Stimulated activated CD4-positive, alpha-beta T cell treated with anti-CD3 and anti-CD28 coated beads, TNF-alpha, amount 100 ng/mL, for 4 hours (primary cell): ENCODE data around the gene ZBTB5.
"Not testable (repeated sequence)": the region's sequence is repeated elsewhere in the genome, so short reads cannot be mapped to it uniquely, and the experiment has no call there.

ENCODE experiments used
- DNase-seq, 3 experiments: peaks; one replicate each; pipeline ENCODE4 v3.0.0-alpha.2; 2020; ENCODE audit warnings: low read depth in 3 of 3

The ZBTB5 gene

DNA sequence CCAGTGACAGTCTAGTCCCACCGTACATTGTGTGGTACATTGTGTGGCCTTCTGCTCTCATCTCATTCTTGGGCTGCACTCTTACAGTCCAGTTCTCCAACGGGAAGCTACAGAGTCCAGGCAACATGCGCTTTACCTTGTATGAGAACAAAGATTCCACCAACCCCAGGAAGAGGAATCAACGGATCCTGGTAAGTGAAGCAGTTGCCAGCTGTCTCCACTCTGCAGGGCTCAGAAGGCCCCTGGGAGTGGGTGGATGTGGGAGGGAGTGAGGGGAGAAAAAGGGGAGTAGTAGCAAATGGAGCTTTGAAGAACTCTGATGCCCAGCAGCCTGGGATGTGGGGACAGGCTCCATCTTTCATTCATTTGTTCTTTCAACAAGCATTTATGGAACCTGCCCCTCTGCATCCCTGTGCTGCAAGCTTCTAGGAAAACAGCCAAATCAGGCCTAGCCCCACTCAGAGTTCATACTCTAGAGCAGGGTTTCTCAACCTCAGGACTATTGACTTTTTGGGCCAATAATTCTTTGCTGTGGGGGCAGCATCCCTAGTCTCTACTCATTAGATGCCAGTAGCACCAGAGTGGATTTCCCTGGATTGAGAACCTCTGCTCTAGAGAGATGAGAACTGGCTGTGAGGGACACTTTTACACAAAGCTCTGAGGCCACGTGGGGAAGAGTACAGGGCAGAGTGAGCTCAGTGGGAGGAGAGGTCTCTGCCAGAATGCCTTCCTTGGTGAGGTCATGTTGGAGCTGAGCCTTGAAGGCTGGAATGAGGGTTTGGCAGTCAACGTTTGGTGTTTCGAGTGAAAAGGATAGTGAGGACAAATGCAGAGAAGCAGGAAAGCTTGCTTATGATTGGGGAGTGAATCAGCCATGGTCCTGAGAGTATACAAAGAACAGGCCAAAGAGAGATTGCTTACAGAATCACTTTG, 21.6 kb upstream of the ZBTB5 start:
- DNase-seq = no peak

DNA sequence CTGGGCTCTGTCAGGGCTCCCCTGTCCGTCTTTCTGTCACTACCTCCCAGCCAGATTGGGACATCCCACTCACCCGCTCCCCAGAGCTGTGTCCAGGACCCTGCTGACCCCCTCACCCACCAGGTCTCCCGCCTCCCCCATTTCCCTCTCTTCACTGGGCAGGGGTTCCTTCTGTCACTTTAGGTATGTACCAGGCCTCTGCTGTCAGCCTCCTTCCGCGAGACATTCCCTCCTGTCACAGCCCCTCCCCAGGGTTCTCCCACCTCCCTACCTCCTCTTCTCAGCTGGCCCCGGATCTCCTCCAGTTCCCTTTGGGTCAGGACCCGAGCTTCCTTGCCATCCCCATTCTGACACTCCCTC, 21.0 kb upstream of the ZBTB5 start:
- no peak for DNase-seq

DNA sequence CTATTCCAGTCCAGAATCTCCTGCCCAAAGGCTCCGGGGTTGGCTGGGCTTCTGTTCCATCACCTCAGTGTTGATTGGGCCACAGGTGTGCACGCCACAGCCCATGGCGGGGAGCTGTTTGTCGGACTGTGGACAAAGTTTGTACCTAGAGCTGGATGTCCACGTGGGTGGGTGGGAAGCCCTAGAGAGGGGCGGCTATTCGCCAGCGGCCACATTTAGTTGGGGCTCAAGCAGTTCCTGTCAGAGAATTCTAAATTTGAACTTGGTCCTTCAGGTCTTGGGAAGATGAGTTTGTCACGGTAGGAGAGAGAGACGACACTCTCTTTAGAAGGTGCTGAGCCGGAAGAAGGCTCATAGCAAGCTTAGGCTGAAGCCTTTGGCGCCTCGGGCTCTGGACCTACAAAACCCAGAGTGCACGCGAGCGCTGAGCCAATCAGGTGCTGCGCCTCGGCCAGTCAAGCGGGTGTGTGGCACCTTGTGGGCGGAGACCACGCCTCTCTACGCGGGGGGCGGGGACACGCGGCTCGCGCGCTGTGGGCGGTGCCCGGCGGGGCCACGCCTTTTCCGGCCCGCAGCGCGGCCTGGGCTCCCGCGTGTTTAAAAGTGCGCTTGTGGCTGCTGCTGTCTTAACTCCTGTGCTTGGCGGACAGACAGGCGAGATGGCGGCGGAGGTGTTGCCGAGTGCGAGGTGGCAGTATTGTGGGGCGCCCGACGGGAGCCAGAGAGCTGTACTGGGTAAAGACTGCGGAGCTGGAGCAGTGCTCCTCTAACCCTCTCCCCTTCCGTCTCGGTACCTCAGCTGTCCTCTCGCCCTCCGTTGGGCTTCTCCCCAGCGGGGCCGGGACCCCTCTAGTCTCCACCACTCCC, 20.4 kb upstream of the ZBTB5 start, which contains the start of gene POLR1E:
Gene POLR1E, plus strand, starts transcription at position 560 of the 867 bp plus-strand sequence. Its CDS starts 100 bp downstream, at position 660.
- peak; percentile 93 to 96 (median 94) for DNase-seq

DNA sequence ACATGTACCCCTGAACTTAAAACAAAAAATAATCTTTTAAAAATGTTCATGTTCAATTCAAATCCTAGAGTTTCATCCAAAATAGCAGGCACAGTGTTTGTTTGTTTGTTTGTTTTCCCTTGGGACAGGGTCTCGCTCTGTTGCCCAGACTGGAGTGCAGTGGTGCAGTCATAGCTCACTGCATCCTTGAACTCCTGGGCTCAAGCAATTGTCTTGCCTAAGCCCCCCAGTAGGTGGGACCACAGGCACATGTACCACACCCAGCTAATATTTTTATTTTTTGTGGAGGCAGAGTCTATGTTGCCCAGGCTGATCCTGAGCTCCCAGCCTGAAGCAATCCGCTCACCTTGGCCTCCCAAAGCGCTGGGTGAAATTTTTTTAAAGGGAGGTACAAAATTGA, 15.5 kb upstream of the ZBTB5 start:
- no peak for DNase-seq

DNA sequence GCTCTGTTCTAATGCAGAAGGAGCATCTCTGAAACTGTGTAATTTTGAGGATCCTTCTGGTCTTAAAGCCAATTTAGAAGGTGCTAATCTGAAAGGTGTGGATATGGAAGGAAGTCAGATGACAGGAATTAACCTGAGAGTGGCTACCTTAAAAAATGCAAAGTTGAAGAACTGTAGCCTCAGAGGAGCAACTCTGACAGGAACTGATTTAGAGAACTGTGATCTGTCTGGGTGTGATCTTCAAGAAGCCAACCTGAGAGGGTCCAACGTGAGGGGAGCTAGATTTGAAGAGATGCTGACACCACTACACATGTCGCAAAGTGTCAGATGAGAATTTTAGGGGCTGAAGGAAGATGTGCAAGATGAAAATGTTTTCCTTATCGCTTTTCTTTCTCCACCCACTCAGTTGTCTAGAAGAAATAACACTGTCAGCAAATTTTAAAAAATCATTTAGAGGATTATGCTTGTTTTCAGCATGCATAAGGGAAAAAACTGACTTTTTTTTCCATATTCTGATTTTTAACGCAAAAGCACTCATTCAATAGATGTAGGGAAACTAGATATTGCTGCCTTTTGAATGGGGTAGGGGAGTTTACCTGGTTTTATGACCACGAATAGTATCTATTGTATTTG, 12.9 kb upstream of the ZBTB5 start:
- DNase-seq = not testable (repeated sequence)

DNA sequence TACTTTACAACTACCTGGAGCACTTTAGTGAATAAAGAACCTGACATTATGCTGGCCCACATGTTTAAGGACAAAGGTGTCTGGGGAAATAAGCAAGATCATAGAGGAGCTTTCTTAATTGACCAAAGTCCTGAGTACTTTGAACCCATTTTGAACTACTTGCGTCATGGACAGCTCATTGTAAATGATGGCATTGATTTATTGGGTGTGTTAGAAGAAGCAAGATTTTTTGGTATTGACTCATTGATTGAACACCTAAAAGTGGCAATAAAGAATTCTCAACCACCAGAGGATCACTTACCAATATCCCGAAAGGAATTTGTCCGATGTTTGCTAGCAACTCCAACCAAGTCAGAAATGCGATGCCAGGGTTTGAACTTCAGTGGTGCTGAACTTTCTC, 12.2 kb upstream of the ZBTB5 start:
- not testable (repeated sequence) for DNase-seq

DNA sequence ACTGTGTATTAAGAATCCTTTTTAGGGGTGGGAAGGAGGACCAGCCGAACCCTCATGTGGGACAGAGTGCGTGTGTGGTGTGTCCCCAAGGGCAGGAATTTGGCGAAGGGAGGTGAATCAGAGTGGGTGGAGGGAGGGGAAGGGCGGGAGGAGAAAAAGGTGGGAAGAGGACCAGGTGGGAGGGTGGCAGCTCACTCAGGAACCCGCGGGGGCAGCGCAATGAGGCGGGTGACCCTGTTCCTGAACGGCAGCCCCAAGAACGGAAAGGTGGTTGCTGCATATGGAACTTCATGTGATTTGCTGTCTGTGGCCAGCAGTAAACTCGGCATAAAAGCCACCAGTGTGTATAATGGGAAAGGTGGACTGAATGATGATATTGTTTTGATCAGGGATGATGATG, 11.7 kb upstream of the ZBTB5 start:
- DNase-seq = no peak

DNA sequence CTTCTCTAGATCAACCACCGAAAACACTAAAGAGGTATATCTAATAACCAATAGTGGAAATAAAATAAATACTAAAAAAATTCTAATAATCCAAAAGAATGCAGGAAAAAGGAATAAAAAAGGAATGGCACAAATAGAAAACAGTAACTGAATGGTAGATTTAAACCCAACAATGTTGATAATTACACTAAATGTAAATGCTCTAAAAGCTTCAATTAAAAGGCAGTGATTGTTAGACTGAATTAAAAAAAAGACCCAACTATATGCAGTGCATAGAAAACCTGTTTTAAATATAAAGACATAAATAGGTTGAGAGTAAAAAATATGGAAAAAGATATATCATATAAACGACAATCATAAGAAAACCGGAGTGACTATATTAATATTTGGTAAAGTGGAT, 9.2 kb upstream of the ZBTB5 start:
- DNase-seq = no peak

DNA sequence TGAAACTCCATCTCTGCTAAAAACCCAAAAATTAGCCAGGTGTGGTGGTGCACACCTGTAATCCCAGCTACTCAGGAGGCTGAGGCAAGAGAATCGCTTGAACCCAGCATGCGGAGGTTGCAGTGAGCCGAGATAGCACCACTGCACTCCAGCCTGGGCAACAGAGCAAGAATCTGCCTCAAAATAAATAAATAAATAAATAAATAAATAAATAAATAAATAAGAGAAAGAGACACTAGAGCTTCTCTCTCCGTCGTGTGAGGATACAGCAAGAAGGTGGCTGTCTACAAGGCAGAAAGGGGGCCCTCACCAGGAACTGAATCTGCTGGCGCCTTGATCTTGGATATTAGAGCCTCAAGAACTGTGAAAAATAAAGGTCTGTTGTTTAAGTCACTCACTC, 8.7 kb upstream of the ZBTB5 start:
- DNase-seq = not testable (repeated sequence)

DNA sequence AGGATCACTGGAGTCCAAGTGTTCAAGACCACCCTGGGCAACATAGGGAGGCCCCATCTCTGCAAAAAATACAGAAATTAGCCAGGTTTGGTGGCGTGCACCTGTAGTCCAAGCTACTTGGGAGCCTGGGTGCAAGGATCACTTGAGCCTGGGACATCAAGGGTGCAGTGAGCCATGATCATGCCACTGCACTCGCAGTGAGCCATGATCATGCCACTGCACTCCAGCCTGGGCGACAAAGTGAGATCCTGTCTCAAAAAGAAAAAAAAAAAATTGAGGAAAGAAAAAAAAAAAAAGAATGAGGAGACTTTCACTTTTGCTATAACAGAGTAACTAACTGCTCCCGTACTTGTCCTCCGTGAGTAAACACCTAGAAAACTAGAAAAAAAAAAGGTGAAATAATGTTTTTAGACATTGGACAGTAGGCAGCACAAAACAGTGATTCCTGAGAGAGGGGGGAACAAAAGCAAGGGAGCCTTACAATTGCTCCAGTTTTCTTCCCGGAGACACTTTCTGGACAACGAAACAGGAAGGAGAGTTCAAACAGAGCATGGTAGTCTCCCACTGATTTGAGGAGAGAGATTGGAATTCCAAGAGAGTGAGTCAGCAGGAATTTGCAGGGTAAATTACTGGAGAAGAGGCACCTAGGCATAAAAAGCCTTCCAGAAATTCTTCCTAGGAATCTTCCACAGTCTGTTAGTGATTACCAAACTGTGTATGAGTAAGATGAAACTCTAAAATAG, 6.9 kb upstream of the ZBTB5 start:
- DNase-seq = no peak

DNA sequence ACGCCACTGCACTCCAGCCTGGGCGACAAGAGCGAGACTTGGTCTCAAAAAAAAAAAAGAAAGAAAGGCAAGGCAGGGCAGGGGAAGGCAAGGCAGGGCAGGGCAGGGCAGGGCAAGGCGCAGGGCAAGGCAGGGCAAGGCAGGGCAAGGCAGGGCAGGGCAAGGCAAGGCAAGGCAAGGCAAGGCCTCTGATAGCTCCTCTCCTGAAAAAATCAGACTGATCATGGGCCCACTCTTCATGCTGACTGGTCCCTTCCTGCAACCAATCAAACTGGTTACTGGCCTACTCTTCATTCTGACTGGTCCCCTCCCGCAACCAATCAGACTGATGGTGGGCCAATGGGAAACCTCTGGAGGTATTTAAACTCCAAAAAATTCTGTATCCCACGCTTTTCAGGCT, 3.4 kb upstream of the ZBTB5 start:
- no peak for DNase-seq

DNA sequence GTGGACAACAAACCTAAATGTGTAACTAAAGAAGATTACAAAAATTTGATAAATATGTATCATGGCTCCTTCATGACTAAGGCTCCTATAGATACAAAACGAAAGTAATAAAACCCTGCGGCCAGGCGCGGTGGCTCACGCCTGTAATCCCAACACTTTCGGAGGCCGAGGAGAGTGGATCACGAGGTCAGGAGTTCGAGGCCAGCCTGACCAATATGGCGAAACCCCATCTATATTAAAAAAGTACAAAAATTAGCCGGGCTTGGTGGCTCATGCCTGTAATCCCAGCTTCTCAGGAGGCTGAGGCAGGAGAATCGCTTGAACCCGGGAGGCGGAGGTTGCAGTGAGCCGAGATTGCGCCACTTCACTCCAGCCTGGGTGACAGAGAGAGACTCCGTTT, 2.3 kb upstream of the ZBTB5 start:
- DNase-seq = not testable (repeated sequence)

DNA sequence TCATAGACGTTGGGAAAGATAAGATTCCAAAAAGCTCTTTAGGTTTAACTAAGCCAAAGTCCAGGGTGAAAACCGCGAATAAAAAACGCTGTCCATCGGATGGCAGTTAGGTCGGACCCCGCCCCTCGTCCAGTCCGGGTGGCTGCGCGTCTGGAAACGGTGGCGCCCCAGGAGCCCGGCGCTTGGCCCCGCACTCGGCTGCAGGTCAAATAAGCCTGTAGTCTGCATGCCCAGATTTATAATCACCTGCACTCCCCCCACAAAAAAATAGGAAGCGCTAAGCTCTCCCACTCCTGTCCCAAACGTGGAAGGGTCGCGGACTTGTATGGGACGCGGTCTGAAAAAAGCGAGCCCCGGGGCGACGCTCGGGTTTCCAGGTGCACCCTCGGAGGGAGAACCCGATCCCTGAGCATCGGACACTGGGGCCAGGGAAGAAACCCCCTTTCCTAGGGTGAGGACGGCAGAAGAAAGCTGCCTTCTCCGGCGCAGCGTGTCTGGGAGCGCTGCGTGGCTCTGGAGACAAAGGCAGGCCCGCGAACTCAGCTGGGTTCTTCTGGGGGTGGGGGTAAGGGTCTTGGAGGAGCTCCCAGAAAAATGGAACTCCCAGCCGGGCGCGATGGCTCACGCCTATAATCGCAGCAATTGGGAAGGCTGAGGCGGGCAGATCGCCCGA, 923 bp upstream of the ZBTB5 start:
- DNase-seq = peak in 2 of 3 experiments; percentile 10 to 17

DNA sequence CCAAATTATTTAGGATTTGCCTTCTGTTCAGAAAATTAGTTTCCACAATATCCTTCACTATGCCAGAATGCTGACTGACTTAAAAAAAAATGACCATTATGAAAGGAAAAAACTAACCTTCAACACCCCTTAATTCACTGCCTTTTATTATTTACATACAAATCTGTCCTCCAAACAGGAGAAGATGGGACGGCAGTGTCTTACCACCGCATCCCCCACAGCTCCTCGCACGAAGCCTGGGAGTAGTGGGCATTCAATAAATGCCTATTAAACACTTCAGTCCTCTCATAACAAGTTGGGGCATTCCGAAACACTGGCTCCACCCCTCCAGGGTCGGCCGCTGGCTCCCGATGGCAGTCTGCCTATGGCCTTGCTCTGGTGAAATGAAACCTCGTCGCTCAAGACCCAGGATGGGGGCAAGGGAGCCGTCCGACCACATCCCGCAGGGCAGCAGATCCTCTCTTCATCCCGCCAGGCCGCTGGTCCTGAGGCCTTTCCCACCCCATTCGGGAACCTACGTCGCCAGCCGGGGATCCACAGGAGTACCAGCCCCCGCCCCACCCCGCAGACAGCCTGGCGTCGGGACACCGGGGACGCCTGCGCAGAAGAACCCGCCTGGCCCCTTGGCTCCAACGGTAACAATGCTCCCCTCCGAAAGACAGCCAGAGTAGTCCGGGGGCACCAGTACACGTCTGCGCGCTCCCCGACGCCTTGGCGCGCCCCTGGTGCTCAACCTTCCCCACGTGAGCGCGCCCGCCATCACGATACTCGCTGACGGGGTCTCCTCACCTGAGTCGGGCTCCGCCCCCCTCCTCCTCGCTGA, 613 bp downstream of the ZBTB5 start:
- peak in 1 of 3 experiments; percentile 36 for DNase-seq

DNA sequence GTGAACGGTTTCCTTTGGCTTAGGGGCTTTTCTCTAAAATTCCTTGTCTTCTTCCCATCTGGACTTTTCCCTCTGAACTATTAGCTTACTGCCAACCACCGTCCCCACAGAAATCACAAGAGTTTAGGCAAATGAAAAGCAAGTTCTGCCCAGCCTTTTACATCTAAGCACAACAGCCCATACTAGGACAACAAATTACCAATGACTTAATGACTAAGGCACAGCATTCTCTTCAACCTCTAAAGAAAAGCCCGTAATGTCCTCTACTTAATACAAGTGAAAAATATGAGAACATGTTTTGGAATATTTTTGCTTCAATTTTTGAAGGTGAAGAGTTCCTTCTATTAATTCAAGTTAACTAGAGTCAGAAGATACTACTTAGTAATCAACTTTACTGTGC, 1.2 kb downstream of the ZBTB5 start:
- DNase-seq = no peak

DNA sequence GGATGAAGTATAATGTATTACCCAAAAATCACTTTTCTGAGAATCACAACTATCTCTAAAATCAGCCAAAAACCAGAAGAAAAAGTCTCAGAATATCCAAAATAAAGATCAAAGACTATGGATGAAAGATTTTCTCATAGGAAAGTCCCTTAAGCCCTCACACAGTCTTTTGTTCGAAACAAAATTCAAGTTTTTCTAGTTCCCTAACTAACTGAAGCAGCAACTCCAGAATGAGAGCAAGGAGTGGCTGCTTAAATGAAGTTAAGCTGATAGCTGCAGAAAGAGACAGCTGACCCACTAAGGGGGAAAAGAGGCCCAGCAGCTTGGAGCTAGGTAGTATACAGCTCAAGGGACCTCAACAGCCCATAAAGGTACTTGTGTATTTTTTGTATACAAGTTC, 8.4 kb downstream of the ZBTB5 start:
- DNase-seq = no peak

DNA sequence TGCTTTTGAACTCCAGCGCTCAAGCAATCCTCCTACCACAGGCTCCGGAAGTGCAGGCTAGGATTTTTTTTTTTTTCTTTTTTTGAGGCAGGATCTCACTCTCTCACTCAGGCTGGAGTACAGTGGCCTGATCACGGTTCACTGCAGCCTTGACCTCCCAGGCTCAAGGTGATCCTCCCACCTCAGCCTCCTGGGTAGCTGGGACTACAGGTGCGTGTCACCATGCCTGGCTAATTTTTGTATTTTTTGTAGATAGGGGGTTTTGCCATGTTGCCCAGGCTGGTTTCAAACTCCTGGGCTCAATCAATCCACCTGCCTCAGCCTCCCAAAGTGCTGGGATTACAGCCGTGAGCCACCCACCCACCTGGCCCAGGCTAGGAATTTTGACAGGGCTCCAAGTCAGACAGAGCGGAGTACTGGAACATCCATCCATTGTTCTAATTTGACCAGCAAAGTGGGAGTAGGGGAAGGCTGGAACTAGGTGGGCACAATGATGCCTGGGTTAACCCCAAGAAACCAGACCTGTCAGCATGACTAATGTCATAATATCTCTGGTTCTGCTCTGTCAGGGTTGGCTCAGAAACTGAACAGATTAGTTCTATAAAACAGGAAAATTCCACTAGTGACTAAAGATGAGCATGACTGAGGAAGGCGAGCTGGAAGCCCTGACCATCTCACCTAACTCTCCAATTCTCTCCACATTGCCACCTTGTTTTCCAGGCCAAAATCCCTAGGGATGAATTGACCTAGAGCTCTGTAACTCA, 9.2 kb downstream of the ZBTB5 start:
- DNase-seq = no peak

DNA sequence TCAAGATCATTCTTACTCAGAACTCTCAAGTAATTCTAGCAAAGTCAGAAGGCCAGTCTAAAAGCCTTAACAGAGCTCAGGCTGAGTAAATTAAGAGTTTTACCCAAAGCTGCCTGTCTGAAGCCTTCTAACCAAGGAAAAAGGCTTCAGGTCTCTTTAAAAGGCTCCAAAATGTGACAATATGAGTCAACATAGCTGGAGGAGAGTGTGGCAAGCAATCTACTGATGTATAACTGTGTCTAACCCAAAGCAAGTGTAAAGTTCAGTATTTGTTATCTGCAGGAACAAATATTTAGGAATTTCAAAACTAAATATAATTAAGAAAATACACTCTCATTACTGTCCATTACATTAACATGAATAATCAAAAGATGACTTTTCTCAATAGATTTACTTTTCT, 11.0 kb downstream of the ZBTB5 start:
- DNase-seq = no peak

DNA sequence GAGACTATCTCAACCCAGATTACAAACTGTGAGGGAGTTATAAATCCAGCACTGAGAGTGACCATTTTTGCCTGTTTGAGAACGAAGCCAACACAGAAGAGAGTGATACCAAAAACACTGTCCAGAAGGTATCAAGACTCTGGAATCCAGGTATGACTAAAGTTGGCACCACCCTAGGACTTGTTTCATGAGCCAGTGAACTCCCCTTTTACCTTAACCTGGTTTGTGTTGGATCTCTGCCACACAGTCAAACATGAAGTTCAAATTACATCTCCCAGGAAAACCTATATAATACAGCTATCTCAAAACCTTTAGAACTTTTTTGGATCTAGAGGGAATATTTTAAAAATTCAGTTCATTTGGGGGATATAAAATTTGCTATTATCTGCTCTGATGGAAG, 11.4 kb downstream of the ZBTB5 start:
- DNase-seq = no peak
